Stimulated activated naive CD4-positive, alpha-beta T cell treated with Interleukin-2 at 50 U/mL for 16 hours (primary cell): ENCODE data around the gene RASA3.

Source experiments
- DNase-seq: peaks from one replicate; lab custom pipeline; 2025; lab: John Stamatoyannopoulos, UW

The RASA3 gene

DNA sequence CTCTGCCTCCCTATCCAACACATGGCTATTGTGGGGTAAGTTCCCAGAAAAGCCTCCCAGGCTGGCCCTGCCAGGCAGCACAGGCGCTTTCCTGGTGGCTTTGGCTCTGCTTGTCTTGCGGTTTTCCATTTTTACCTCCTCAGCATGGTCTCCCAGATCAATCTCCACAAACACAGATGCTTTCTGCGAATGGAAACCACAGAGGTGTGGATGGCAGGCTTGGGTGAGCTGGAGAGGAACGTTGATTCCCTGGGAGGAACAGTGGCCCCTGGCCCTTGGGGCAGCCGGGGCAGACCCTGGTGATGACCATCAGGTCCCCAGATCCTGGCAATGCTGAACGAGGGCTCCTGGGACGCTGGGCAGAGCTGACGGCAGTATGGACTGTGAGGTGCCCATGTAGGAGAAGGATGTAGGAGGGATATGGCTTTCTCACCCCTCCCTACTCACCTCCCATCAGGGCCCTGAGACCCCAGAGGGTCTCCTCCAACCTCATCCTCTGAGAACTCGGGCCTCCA, 165.2 kb downstream of the RASA3 start:
- no peak for DNase-seq

DNA sequence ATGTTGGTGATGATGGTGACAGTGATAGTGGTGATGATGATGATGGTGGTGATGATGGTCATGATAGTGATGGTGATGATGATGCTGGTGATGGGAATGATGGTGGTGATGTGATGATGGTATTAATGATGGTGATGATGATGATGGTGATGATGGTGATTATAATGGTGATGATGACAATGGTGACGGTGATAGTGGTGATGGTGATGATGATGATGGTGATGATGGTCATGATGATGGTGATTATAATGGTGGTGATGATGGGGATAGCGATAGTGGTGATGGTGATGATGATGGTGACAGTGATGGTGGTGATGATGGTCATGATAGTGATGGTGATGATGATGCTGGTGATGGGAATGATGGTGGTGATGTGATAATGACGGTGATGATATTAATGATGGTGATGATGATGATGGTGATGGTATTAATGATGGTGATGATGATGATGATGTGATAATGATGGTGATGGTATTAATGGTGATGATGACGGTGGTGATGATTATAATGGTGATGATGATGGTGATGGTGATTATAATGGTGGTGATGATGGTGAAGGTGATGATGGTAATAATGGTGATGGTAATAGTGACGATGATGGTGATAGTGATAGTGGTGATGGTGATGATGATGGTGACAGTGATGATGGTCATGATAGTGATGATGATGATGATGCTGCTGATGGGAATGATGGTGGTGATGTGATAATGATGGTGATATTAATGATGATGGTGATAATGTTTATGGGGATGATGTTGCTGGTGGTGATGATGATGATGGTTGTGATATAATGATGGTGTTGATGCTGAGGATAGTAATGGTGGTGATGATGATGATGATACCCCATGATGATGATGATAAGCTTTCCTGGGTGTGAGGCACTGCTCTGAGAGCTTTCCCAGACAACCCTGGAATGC, 166.2 kb downstream of the RASA3 start:
- DNase-seq = no peak

DNA sequence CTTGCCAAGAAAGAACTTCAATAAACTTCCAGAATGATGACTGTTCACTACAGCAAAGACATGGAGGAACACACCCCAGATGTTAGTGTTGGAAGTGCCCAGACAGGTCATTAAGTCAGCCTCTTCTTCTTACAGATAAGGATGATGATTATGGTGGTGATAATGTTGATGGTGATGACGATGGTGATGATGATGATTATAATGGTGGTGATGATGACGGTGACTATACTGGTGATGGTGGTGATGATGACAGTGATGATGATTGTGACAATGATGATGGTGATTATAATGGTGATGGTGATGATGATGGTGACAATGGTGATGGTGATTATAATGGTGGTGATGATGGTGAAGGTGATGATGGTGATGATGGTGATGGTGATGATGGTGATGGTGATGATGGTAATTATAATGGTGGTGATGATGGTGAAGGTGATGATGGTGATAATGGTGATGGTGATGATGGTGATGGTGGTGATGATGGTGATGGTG, 167.0 kb downstream of the RASA3 start:
- DNase-seq = no peak

DNA sequence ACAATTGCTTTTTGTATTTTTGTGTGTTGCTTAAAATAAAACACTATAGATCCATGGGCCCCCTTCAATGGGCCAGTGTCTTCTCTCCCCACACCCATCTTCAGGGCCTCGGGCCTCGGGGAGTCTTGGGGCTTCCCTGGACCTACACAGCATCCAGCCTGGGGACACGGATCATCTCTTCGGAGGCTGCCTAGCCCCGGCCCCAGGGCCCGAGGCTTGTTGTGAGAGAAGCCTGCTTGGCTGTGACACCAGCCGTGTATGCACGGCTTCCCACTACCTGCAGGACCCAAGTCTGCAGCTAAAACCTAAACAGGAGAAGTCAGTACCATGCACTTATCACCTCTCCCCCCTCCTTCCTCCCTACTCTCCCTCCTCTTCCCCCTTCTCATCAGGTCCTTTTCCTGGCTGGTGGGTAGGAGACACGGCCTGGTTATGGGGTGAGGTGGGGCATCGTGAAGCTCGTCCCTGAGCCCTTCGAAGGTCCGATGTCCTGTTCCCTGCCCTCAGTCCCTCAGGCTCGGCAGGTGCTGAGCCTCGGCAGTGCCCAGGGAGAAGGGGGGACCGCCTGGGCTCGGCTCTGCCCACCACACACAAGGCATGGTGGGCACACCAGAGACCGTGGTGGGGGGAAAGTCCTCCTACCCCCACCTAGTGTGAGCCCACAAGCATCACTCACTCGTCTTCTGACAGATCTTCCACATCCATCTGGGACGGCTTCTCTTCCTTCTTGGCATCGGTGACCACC, 168.0 kb downstream of the RASA3 start:
- DNase-seq = no peak

DNA sequence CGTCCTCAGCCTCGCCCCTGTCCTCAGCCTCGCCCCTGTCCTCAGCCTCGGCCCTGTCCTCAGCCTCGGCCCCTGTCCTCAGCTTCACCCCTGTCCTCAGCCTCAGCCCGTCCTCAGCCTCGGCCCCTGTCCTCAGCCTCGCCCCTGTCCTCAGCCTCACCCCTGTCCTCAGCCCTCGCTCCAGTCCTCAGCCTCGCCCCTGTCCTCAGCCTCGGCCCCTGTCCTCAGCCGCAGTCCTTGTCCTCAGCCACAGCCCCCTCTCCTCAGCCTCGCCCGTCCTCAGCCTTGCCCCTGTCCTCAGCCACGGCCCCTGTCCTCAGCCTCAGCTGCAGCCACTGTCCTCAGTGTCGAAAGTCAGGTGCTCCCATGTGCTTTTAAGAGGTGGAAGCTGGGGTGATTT, 169.0 kb downstream of the RASA3 start:
- DNase-seq = no peak

DNA sequence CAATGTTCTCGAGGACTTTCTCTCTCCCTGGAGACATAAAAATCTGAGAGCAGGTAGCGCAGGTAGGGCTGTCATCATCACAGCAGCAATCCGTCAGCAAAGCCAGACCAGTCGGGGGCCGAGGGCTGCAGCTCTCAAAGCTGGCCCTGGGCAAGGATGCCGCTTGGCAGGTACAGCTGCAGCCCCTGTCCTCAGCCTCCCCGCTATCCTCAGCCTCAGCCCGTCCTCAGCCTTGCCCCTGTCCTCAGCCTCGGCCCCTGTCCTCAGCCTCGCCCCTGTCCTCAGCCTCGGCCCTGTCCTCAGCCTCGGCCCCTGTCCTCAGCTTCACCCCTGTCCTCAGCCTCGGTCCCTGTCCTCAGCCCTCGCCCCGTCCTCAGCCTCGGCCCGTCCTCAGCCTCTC, 169.4 kb downstream of the RASA3 start:
- no peak for DNase-seq

DNA sequence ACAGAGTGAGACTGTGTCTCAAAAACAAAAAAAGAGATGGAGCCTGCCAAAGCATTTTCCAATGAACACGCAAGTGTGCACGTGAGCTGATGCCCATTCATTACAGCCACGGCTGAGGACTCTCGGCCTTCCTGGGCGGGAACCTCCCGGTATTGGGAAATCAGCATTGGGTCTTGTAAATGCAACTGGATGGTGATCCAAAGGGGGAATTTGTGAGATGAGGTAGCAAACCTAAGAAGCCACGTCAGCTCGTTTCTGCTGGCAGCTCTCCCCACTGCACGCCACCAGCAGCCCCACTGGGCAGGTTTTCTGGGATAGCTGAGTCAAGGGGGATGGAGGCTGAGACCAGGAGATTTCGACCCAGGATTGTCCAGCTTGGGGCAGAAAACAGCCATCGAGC, 170.0 kb downstream of the RASA3 start:
- no peak for DNase-seq

DNA sequence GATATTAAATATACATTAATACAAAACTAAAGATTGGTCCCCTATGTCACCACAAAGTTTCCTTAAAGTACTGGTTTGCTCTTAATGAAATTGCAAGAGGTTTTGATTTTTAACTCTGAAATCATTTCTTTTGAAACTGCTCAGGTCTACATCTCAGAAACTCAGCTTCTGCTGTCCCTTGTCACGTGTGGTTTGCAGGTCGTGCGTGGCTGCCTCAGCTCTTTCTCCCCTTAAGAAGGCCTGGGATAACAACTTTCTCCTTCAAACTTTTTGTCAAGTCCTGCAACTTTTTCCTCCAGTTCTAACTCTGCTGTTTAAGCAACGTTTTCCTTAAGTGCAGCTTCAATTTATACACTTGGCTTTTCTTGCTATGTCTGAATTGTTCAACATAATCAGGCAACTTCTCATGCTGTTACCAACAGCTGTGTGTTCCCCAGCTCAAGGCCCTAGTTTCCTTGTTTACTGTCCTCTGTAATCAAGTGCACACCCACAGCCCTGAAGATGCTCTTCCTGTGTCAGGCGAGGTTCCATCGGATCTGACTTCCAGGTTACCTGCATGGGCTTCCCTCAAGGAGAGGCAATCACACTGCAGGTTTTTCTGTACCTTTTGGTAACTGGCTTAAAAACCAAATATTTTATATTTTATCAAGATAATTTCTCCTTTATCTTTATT, 172.0 kb downstream of the RASA3 start:
- DNase-seq = no peak

DNA sequence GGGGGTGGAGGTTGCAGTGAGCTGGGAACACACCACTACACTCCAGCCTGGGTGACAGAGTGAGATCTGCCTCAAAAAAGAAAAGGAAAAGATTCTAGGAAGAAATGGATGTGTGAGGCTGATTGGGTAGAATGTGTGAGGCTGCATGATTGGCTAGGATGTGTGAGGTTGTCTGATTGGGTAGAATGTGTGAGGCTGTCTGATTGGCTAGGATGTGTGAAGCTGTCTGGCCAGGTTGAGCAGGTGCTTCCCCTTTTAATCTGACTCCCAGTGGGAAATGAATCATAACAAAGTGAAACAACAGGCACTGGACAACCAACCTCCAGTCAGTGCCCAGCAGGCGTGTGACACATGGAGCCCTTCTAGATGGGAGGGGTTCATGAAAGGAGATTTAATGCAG, 173.2 kb downstream of the RASA3 start:
- DNase-seq = no peak

DNA sequence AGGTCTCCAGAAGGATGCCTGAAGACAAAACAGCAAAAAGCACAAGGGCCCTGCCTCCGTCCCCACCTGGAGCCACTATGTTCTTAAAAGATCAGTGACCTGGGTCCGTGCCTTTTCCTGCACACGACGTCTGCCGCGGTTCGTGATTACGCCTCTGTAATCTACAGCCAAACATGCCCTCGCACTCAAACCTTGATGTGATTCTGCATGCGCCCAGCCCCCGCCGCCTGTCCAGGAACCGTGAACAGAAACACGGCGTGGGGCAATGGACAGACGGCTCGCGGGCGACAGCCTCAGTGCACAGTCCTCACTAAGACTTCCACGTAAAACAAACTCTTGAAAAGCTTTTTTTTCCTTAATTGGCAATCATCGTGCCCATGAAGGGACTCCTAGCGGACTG, 174.1 kb downstream of the RASA3 start:
- no peak for DNase-seq

DNA sequence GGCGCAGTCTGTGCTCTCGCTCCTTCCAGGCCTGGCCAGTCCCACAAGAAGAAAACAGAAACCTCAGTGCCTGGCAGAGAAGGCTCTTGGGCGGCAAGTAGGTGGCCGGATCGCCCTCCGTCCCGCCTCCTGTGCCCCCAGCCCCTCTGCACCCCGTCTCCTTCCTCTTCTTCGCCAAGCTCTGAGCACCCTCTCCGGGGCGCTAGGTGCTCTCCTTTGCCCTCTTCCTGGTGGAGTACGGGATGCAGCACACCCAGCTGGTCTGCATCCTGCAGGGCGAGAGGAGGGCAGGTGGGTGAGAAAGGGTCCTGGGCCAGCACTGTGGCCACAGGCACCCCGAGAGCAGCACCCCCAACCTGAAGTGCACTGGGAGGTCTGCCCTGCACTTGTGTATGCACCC, 175.9 kb downstream of the RASA3 start:
- DNase-seq = no peak

DNA sequence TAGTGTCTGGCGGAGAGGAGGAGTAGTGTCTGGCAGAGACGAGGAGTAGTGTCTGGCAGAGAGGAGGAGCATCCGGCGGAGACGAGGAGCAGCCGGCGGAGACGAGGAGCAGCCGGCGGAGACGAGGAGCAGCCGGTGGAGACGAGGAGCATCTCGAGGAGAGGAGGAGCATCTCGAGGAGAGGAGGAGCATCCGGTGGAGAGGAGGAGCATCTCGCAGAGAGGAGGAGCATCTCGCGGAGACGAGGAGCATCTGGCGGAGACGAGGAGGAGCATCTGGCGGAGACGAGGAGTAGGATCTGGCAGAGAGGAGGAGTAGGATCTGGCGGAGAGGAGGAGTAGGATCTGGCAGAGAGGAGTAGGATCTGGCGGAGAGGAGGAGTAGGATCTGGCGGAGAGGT, 176.7 kb downstream of the RASA3 start:
- no peak for DNase-seq

DNA sequence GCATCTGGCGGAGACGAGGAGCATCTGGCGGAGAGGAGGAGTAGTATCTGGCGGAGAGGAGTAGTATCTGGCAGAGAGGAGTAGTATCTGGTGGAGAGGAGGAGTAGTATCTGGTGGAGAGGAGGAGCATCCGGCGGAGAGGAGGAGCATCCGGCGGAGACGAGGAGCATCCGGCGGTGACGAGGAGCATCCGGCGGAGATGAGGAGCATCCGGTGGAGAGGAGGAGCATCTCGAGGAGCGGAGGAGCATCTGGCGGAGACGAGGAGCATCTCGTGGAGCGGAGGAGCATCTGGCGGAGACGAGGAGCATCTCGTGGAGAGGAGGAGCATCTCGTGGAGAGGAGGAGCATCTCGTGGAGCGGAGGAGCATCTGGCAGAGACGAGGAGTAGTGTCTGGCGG, 177.2 kb downstream of the RASA3 start:
- no peak for DNase-seq

DNA sequence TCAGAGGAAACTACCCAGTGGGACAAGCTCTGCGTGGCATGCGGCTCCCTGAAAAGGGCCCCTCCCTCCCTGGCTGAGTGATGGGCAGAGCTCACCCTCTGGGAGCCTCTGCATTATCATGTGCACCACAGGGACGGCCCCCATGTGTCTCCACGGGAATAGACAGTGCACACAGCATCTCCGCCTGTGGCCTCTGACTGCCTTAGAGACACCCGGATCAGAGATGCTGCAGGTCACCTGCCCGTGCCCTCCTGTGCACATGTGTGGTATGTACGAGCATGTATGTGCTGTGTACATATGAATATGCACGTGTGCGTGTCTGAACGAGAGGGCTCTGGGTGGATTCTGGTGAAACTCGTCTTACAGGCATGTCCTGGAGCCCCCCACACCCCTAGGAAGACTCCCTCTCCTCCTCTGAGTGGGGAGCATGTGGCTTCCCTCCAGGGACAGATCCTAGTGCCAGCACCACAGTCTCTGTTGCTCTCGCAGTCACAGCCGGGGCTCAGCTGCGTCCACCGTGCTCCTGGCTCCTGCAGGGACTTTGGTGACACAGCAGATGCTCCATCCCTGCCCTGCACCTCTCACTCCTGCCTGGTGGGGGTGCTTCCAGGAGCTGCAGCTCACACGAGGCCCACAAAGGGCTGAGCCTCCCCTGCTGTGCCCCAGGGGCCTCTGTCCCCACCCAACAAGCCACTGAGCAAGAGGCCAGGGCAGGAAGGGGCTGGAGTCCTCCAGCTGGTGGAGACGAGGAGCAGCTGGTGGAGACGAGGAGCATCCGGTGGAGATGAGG, 178.2 kb downstream of the RASA3 start:
- no peak for DNase-seq

DNA sequence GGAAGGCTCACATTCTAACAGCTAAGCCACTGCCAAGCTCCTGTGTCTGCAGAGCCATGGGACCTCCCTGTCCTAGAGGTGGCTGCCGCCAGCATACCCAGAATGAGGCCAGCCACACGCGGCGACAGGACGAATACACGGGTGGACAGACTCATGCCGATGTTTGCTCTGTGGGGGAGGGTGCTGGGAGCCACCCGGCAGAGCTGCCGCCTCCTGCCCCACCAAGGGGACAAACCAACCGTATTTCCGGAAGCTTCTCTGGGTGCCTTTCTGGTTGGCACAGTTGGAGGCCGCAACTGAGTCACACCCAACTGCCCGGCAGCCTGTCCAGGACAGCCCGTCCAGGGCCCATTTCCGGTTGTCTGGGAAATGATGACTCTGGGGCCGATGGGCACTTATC, 178.9 kb downstream of the RASA3 start:
- DNase-seq = no peak

DNA sequence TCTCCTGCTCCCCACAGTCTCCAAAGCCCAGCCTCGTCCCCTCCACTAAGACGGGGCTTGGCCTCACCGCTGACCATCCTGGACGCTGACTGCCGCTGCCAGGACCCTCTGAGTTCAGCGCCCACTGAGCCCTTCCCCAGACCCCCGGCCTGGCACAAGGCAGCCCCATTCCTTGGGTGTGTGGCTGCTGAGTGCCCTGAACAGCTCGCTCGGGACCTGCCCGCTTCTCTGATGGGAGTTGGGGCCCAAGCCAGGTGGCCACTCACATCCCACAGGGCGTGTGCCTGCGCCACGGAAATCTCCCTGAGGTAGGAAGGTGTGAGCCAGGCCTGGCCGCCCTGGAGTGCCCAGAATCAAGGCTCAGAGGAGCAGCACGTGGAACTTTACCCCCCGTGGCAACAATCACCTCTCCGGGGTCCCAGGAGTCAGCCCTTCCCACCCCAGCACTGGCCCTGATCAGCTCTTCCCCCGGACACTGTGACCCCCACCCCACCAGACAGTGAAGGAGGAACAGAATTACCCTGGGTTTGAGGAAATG, 179.4 kb downstream of the RASA3 start:
- no peak for DNase-seq

DNA sequence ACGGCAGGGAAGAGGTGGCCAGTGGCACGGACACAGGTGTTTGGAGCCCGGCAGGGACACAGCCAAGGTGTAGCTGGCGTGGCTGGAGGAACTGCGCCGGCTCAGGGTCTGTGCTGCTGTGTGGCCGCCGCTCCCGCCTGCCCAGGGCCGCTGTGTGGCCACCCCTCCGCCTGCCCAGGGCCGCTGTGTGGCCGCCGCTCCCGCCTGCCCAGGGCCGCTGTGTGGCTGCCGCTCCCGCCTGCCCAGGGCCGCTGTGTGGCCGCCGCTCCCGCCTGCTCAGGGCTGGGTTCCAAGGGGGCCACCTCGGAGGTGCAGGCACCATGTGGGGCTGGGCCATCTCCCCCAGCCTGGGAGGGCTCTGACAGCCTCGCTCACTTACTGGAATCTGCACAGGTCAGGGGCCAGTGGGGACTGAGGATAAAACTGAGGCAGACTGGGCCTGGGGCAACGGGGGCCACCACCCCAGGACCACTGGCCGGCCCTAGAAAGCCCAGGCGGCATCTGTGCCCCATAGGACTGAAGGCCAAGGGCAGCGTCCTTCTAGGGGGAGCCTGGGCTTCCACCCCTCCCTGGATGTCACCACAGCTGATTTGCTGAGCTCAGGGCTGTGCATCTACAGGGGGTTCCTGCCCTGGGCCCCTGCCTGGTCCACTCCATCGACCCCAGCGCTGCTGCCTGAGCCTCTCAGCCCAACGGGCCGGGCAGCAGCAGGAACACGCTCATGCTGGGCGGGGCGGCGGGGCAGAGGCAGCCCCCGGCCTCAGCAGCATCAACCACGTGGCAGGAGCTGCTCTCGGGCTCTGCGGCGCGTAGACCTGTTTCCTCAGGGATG, 180.1 kb downstream of the RASA3 start:
- DNase-seq = no peak

DNA sequence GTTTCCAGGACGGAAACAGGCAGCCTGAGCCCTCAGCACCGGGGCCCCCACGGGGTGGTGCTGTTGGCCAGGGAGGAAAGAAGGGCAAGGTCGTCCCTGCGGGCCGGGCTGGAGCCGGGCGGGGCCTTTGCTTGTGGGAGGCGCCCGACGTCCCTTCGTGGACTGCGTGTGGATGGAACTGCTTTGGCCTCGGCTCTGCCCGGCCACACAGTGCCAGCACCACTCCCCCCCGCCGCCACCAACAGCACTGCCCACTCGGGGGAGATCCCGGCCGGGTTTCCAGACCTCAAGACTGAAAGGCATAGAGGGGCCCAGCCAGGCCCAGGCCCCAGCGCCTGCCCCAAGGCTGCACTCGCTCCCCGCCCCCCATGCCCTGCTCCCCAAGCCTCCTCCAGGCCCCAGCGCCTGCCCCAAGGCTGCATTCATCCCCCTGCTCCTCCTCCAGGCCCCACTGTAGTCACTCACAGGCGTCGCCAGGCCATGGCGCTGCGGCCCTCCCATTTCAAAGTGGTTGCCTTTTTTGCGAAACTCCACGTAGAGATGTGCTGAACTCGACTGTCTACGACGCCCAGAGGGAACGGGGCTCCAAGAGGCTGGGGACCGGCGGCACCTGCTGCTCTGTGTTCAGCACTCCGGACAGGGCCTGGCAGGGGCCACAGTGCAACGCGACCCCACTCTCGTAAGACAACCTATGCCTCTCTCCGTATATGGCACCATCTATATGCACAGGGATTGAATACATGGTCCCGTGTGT, 181.0 kb downstream of the RASA3 start:
- peak; percentile 29 for DNase-seq

DNA sequence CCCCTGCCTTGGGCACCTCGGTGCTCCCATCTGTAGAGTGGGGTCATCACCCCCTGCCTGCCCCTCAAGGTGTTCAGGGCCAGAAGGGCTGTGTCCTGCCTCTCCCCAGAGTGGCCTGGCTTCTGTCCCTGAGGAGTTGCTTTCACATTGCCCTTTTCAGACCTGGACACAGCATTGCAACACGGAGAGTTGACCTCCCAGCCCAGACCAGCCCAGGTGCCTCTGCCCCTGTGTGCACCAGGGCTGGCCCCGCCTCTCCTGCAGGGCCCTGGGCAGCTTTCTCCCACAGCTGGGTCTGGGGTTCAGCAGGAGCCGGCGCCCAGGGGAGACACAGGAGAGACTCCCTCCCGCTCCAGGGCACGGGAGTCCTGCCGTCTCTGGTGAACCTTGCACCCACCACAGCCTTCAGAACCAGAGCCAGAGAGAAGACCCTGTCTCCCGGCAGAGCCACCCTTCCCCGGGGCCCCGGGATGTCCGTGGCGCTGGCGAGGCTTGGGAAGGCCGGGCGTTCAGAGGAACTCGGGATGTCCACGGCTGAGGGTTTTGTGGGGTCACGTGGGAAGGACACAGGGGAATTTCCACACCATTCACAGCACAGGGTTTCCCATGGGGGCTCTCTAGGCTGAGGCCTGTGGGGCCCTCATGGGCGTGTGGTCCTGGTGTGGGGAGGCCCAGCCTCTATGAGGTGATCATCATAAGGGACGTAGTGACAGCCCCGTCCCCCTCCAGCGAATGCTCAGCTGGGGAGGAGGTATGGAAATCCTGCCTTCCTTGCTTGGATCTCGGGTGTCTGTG, 181.8 kb downstream of the RASA3 start:
- DNase-seq = no peak
